H1 (cell line): ENCODE measurements around the gene SMG7. TPM values are rescaled to one million over a fixed set of nuclear protein-coding genes. Genes with fewer than 3 reads are reported as not detected.
A peak's percentile ranks its signal among the peaks of the same experiment; 100 is the strongest.

Experiments
- CTCF ChIA-PET: fragments of 300-600 bp; sonication (Branson Sonifier 250); formaldehyde crosslinking; loops from one replicate; lab custom pipeline; 2021; ENCODE audit not compliant: partially characterized antibody; lab: Charles Lee
- POLR2A ChIA-PET: fragments of 300-600 bp; sonication (Branson Sonifier 250); formaldehyde crosslinking; loops from one replicate; lab custom pipeline; 2021; ENCODE audit warnings: inconsistent platforms; ENCODE audit not compliant: partially characterized antibody; lab: Charles Lee
- DNase-seq, 2 experiments: peaks; one replicate each; pipeline versions ENCODE4 v3.0.0 to v3.0.0-alpha.2; 2010 to 2022; ENCODE audit warnings: low spot score in 2 of 2, low read depth in 1 of 2, mixed read lengths in 1 of 2
- FAIRE-seq: peaks from 2 replicates; lab custom pipeline; 2011; peaks lifted over from hg19 to GRCh38; lab: Jason Lieb, UNC
- H2AFZ ChIP-seq: 2 replicates; pipeline ENCODE4 v1.8.1; 2012; ENCODE audit warnings: low read length, inconsistent platforms
- H2AK5ac ChIP-seq: 2 replicates; pipeline ENCODE4 v1.6.1; 2013; ENCODE audit warnings: low read depth, low read length
- H2BK120ac ChIP-seq: replicated peaks from 2 replicates; pipeline ENCODE3; 2013; ENCODE audit warnings: low read depth, low read length, inconsistent platforms
- H2BK12ac ChIP-seq: 2 replicates; pipeline ENCODE4 v1.6.1; 2013; ENCODE audit warnings: low read depth, low read length
- H2BK15ac ChIP-seq: 2 replicates; pipeline ENCODE4 v1.6.1; 2013; ENCODE audit warnings: low read length
- H2BK20ac ChIP-seq: 2 replicates; pipeline ENCODE4 v1.6.1; 2013; ENCODE audit warnings: low read length
- H2BK5ac ChIP-seq: 2 replicates; pipeline ENCODE4 v1.6.1; 2013; ENCODE audit warnings: low read depth, low read length
- H3K14ac ChIP-seq: 2 replicates; pipeline ENCODE4 v1.6.1; 2013; ENCODE audit warnings: inconsistent platforms; ENCODE audit not compliant: insufficient read length
- H3K18ac ChIP-seq: 2 replicates; pipeline ENCODE4 v1.6.1; 2013; ENCODE audit warnings: low read length; ENCODE audit errors: extremely low read depth
- H3K23ac ChIP-seq: 2 replicates; pipeline ENCODE4 v1.6.1; 2013; ENCODE audit warnings: inconsistent platforms; ENCODE audit not compliant: insufficient read length
- H3K23me2 ChIP-seq: 2 replicates; pipeline ENCODE4 v1.6.1; 2013; ENCODE audit warnings: low read depth, low read length
- H3K27ac ChIP-seq: 2 replicates; pipeline ENCODE4 v1.6.1; 2011; ENCODE audit warnings: low read depth, low read length, inconsistent platforms
- H3K27me3 ChIP-seq, 4 experiments: replicated peaks in 1 of 4; 1 replicate in 1 of 4; 2 replicates in 3 of 4; pipeline versions ENCODE4 v1.6.1 to v1.8.1; 2011 to 2013; ENCODE audit warnings: low read length in 3 of 4, mild to moderate bottlenecking in 3 of 4, inconsistent platforms in 2 of 4, mixed read lengths in 2 of 4, moderate library complexity in 1 of 4; ENCODE audit not compliant: control insufficient read depth in 3 of 4, insufficient read depth in 3 of 4; ENCODE audit errors: extremely low read depth in 1 of 4
- H3K36me3 ChIP-seq, 4 experiments: 2 replicates each; pipeline versions ENCODE4 v1.6.1 to v1.8.1; 2011 to 2013; ENCODE audit warnings: mild to moderate bottlenecking in 4 of 4, low read length in 3 of 4, moderate library complexity in 2 of 4, control low read depth in 1 of 4, inconsistent platforms in 1 of 4; ENCODE audit not compliant: insufficient read depth in 4 of 4, control insufficient read depth in 2 of 4
- H3K4ac ChIP-seq: replicated peaks from 2 replicates; pipeline ENCODE3; 2013; ENCODE audit warnings: low read length, low read depth, mixed read lengths, inconsistent platforms; ENCODE audit not compliant: insufficient read length
- H3K4me1 ChIP-seq, 4 experiments: replicated peaks in 1 of 4; 1 replicate in 1 of 4; 2 replicates in 3 of 4; pipeline versions ENCODE4 v1.6.1 to v1.8.1; 2011 to 2013; ENCODE audit warnings: low read length in 3 of 4, inconsistent platforms in 2 of 4, mixed read lengths in 1 of 4; ENCODE audit not compliant: insufficient read depth in 4 of 4, control insufficient read depth in 3 of 4
- H3K4me2 ChIP-seq, 2 experiments: 2 replicates each; pipeline versions ENCODE4 v1.6.1 to v1.8.1; 2011 to 2013; ENCODE audit warnings: low read depth in 2 of 2, low read length in 2 of 2, control low read depth in 1 of 2, inconsistent platforms in 1 of 2, mild to moderate bottlenecking in 1 of 2; ENCODE audit not compliant: insufficient read depth in 1 of 2
- H3K4me3 ChIP-seq, 4 experiments: fragments of 200-600, 300-600 bp in 1 of 4; sonication (generic), shearing (Covaris generic), sonication (Bioruptor Twin) in 1 of 4; 2 replicates each; pipeline versions ENCODE4 v1.5.1 to v1.8.1; 2011 to 2016; ENCODE audit warnings: low read length in 4 of 4, low read depth in 3 of 4, control low read depth in 2 of 4, inconsistent platforms in 2 of 4, mild to moderate bottlenecking in 2 of 4, mixed read lengths in 1 of 4, moderate library complexity in 1 of 4; ENCODE audit not compliant: insufficient read depth in 2 of 4; ENCODE audit errors: extremely low read depth in 1 of 4
- H3K56ac ChIP-seq: replicated peaks from 2 replicates; pipeline ENCODE3; 2013; ENCODE audit warnings: low read depth, mild to moderate bottlenecking, mixed read lengths, low read length, inconsistent platforms; ENCODE audit not compliant: insufficient read length
- H3K79me1 ChIP-seq: 2 replicates; pipeline ENCODE4 v1.6.1; 2013; ENCODE audit warnings: low read depth, low read length, control low read depth
- H3K79me2 ChIP-seq, 2 experiments: 2 replicates each; pipeline versions ENCODE4 v1.6.1 to v1.8.1; 2012 to 2013; ENCODE audit warnings: low read length in 2 of 2, mild to moderate bottlenecking in 2 of 2, inconsistent platforms in 1 of 2; ENCODE audit not compliant: insufficient read depth in 2 of 2, control insufficient read depth in 1 of 2
- H3K9ac ChIP-seq, 4 experiments: replicated peaks in 1 of 4; 1 replicate in 1 of 4; 2 replicates in 3 of 4; pipeline versions ENCODE4 v1.6.1 to v1.8.1; 2011 to 2013; ENCODE audit warnings: low read depth in 3 of 4, low read length in 3 of 4, control low read depth in 2 of 4, mild to moderate bottlenecking in 2 of 4, moderate library complexity in 2 of 4, inconsistent platforms in 1 of 4; ENCODE audit errors: extremely low read depth in 1 of 4
- H3K9me3 ChIP-seq, 2 experiments: 2 replicates each; pipeline versions ENCODE4 v1.6.1 to v1.8.1; 2012 to 2013; ENCODE audit warnings: mild to moderate bottlenecking in 2 of 2, moderate library complexity in 2 of 2, control low read depth in 1 of 2, inconsistent platforms in 1 of 2, low read depth in 1 of 2, low read length in 1 of 2, mixed read lengths in 1 of 2; ENCODE audit not compliant: insufficient read depth in 2 of 2
- H4K20me1 ChIP-seq, 2 experiments: replicated peaks in 1 of 2; 2 replicates each; pipeline versions ENCODE3 to v1.8.1; 2011 to 2013; ENCODE audit warnings: inconsistent platforms in 2 of 2, low read length in 2 of 2, mild to moderate bottlenecking in 1 of 2; ENCODE audit not compliant: insufficient read depth in 2 of 2, control insufficient read depth in 1 of 2
- H4K5ac ChIP-seq: 2 replicates; pipeline ENCODE4 v1.6.1; 2013; ENCODE audit warnings: low read length, low read depth, mixed read lengths, inconsistent platforms; ENCODE audit not compliant: insufficient read length
- H4K8ac ChIP-seq: 2 replicates; pipeline ENCODE4 v1.8.0; 2013; ENCODE audit warnings: mild to moderate bottlenecking, moderate library complexity, low read length, inconsistent platforms; ENCODE audit not compliant: insufficient read depth; ENCODE audit errors: extremely low read depth
- H4K91ac ChIP-seq: replicated peaks from 2 replicates; pipeline ENCODE3; 2013; ENCODE audit warnings: low read length, mixed read lengths, inconsistent platforms; ENCODE audit not compliant: insufficient read length
- BACH1 ChIP-seq: IDR thresholded peaks from 2 replicates; pipeline ENCODE4 v1.6.1; 2012; ENCODE audit warnings: low read length, improper control_type of control experiment
- BCL11A ChIP-seq, 2 experiments: IDR thresholded peaks; one replicate each; pipeline ENCODE4 v1.6.1; 2011; ENCODE audit warnings: low read depth in 2 of 2, low read length in 2 of 2, mild to moderate bottlenecking in 2 of 2
- CEBPB ChIP-seq: IDR thresholded peaks from 2 replicates; pipeline ENCODE4 v1.6.1; 2012; ENCODE audit warnings: low read depth, low read length
- E2F6 ChIP-seq: IDR thresholded peaks from 2 replicates; pipeline ENCODE4 v1.6.1; 2012; ENCODE audit warnings: inconsistent platforms
- EGR1 ChIP-seq: IDR thresholded peaks from 2 replicates; pipeline ENCODE4 v1.6.1; 2011; ENCODE audit warnings: low read depth, low read length, borderline replicate concordance
- GTF2F1 ChIP-seq: IDR thresholded peaks from 2 replicates; pipeline ENCODE4 v1.6.1; 2012; ENCODE audit warnings: low read depth, low read length, improper control_type of control experiment, borderline replicate concordance
- JUND ChIP-seq: IDR thresholded peaks from 2 replicates; pipeline ENCODE4 v1.6.1; 2011; ENCODE audit warnings: mild to moderate bottlenecking, improper control_type of control experiment, low read length
- MAFK ChIP-seq: IDR thresholded peaks from 2 replicates; pipeline ENCODE4 v1.6.1; 2012; ENCODE audit warnings: low read depth, mild to moderate bottlenecking, improper control_type of control experiment, low read length
- POLR2A ChIP-seq, 2 experiments: IDR thresholded peaks; 1 replicate in 1 of 2; 2 replicates in 1 of 2; pipeline ENCODE4 v1.6.1; 2011; ENCODE audit warnings: low read depth in 2 of 2, low read length in 2 of 2, mild to moderate bottlenecking in 2 of 2; ENCODE audit errors: control extremely low read depth in 1 of 2
- POLR2AphosphoS5 ChIP-seq: IDR thresholded peaks from 2 replicates; pipeline ENCODE4 v1.6.1; 2011; ENCODE audit warnings: low read depth, low read length
- RAD21 ChIP-seq, 2 experiments: IDR thresholded peaks in 1 of 2; conservative IDR thresholded peaks in 1 of 2; 2 replicates each; pipeline ENCODE4 v1.6.1; 2011; ENCODE audit warnings: low read depth in 2 of 2, low read length in 2 of 2, improper control_type of control experiment in 1 of 2, inconsistent platforms in 1 of 2, mild to moderate bottlenecking in 1 of 2, moderate library complexity in 1 of 2
- SIN3A ChIP-seq, 2 experiments: IDR thresholded peaks in 1 of 2; conservative IDR thresholded peaks in 1 of 2; 2 replicates each; pipeline ENCODE4 v1.6.1; 2011 to 2012; ENCODE audit warnings: low read length in 2 of 2, improper control_type of control experiment in 1 of 2, low read depth in 1 of 2, mild to moderate bottlenecking in 1 of 2
- SIRT6 ChIP-seq: IDR thresholded peaks from one replicate; pipeline ENCODE4 v1.7.1; 2012; ENCODE audit warnings: low read length, inconsistent platforms
- TEAD4 ChIP-seq: IDR thresholded peaks from 2 replicates; pipeline ENCODE4 v1.6.1; 2012; ENCODE audit warnings: low read depth, low read length, inconsistent platforms, mixed read lengths
- WGBS, 2 experiments: shearing (Covaris generic) in 1 of 2; methylation state at CpG; one replicate each; pipeline versions ENCODE4 v1.1.6 to v1.1.7; 2013 to 2015; ENCODE audit warnings: low lambda C conversion rate in 2 of 2, mixed read lengths in 2 of 2, inconsistent platforms in 1 of 2, low coverage in 1 of 2, missing lambda C conversion rate in 1 of 2; ENCODE audit not compliant: insufficient replicate concordance in 2 of 2, insufficient coverage in 1 of 2, insufficient read length in 1 of 2; ENCODE audit errors: extremely low coverage in 1 of 2, missing lambda C conversion rate in 1 of 2; 5-methylcytosine and 5-hydroxymethylcytosine counted together
- polyA plus RNA-seq, 7 experiments: library from polyadenylated mRNA; depleted of rRNA in 3 of 7; stranded (reverse) in 5 of 7; unstranded in 2 of 7; fragments of >200 nt in 5 of 7; fragments of 200-250 nt in 2 of 7; gene quantifications; 1 replicate in 5 of 7; 2 replicates in 1 of 7; 4 replicates in 1 of 7; pipeline versions ENCODE4 v1.2.1 to v1.2.3, GENCODE V29; 2011 to 2013; ENCODE audit warnings: missing spikeins in 2 of 7, mixed read lengths in 2 of 7
- total RNA-seq: library from RNA; stranded (reverse); fragmentation: NEBNext Ultra II Directional; extraction: Animal tissue kit (Norgen Biotek cat#: 25700); gene quantifications from 2 replicates; pipeline ENCODE4 v1.2.1, GENCODE V29; 2021

Gene SMG7
- total and polyA plus RNA-seq, 2 of the 8 experiments (the other 6 are each of a cell fraction or from before 2014, with no cell fraction given): 39.3 to 65.6 TPM

GRCh38 chr1:183586455-183586854, 114.2 kb downstream of the SMG7 start:
- peaks cover 0 to 10% (median 6%) of the 10 kb centered on the region in 4 experiments; a peak in 5 of 7 replicates for H3K4me1 ChIP-seq
- no peak for DNase-seq
- H3K27ac ChIP-seq: no peak overlapping the region
- no peaks in the 10 kb centered on the region for H3K9me3 ChIP-seq
- TF ChIP-seq EGR1 (no peak), SIRT6 (no peak), GTF2F1 (no peak), BACH1 (no peak), BCL11A (IDR thresholded peaks at IDR 0.05; ENCODE audit: low read depth in 2 of 2, low read length in 2 of 2) (no peak), JUND (no peak), MAFK (no peak), RAD21 (IDR thresholded peaks at IDR 0.05 in 1 of 2, conservative IDR thresholded peaks at IDR 0.05 in 1 of 2; ENCODE audit: low read depth in 2 of 2, low read length in 2 of 2) (no peak), TEAD4 (no peak), SIN3A (conservative IDR thresholded peaks at IDR 0.05 in 1 of 2, IDR thresholded peaks at IDR 0.05 in 1 of 2; ENCODE audit: low read depth in 1 of 2, low read length in 2 of 2) (no peak), CEBPB (no peak), POLR2A (IDR thresholded peaks at IDR 0.05; ENCODE audit: control extremely low read depth in 1 of 2, low read depth in 2 of 2, low read length in 2 of 2) (no peak), POLR2AphosphoS5 (no peak), E2F6 (no peak)
- no peak overlapping the region for H3K4me3 ChIP-seq
- H3K56ac ChIP-seq: no peak overlapping the region
- ChIA-PET CTCF (interaction anchor here (1.0 to 2.1 kb wide), 2 partner anchors 9 to 36 kb away, joined by 3 to 6 read pairs; no protein-coding TSS in a partner anchor), POLR2A (interaction anchor here (1.1 kb wide), 1 partner anchor 8 kb away, joined by 3 read pairs; no protein-coding TSS in a partner anchor)
- no peak overlapping the region for H3K23ac ChIP-seq
- 0 out of 2 replicates have a peak overlapping the region, but pooled peaks have one; percentile 23 for H2BK5ac ChIP-seq
- H3K36me3 ChIP-seq: no peaks in the 10 kb centered on the region
- H4K91ac ChIP-seq: no peak overlapping the region
- no peak overlapping the region for H3K4ac ChIP-seq
- H3K79me2 ChIP-seq: no peaks in the 10 kb centered on the region
- H2AFZ ChIP-seq: no peak overlapping the region
- H3K27me3 ChIP-seq: no peaks in the 10 kb centered on the region
- H4K8ac ChIP-seq: no peak overlapping the region
- H2BK120ac ChIP-seq: peak overlapping the region; percentile 75
- H2BK15ac ChIP-seq: no peak overlapping the region
- H4K5ac ChIP-seq: no peak overlapping the region
- H3K9ac ChIP-seq: no peak overlapping the region
- H4K20me1 ChIP-seq: no peaks in the 10 kb centered on the region
- FAIRE-seq: no peak
- H2BK12ac ChIP-seq: peak overlapping the region; percentile 62; the same call in 1 of the 2 replicates
- H3K4me2 ChIP-seq: no peak overlapping the region
- H3K14ac ChIP-seq: no peak overlapping the region
- no peaks in the 10 kb centered on the region for H3K23me2 ChIP-seq
- no peak overlapping the region for H2BK20ac ChIP-seq
- H3K18ac ChIP-seq: 0 out of 2 replicates have a peak overlapping the region, but pooled peaks have one; percentile 24
- H2AK5ac ChIP-seq: no peak overlapping the region
- H3K79me1 ChIP-seq: no peaks in the 10 kb centered on the region
- 93% methylated on average over 1 of the region's 1 CpG; no CpG with 5 or more reads in 1 of the 2 experiments for WGBS, 2 experiments
